NCI-H128 (cell line): ENCODE data around the gene PRF1.
"Not testable (repeated sequence)": the region's sequence is repeated elsewhere in the genome, so short reads cannot be mapped to it uniquely, and the experiment has no call there.

Source experiments
- DNase-seq: peaks from one replicate; lab custom pipeline; 2025; ENCODE audit not compliant: unreplicated experiment; lab: John Stamatoyannopoulos, UW

Gene PRF1

DNA sequence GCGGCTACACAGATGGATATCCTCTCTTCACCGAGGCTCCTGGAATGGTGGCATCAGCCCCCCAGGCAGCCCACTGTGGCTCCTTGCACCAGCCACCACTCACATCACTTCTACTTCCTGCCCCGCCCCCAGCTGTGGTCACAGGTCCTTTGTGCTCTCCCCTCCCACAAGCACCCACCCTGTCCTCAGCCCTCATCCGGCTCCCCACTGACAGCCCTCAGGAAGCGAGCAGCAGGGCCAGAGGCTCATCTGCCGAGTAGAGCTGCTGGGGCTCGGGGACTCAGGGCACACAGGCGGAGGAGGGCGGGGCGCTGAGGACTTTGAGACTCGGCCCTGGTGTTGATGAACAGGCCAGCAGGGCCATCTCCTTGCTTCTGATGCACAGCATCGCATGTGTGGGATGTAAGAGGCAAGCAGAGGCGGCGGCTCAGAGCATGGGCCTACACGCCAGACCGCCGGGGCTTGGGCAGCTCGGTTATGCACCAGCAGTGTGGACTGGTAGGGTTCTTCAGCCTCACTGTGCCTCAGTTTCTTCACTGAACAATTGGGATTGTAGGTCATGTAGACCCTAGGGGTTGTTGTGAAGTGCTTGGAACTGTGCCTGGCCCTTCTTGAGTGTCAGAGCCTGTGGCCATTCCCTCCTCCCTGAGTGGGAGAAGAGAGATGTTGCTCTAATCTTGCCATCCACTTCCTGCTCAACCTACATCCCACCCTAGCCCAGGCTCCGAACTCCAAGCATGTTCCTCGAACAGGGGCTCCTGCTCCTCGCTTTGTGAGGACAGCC is at the start of gene PRF1:
PRF1 (minus strand) TSS at position 77 of the 784 bp plus-strand sequence. CDS start 1,839 bp downstream, outside the sequence.
- no peak for DNase-seq

DNA sequence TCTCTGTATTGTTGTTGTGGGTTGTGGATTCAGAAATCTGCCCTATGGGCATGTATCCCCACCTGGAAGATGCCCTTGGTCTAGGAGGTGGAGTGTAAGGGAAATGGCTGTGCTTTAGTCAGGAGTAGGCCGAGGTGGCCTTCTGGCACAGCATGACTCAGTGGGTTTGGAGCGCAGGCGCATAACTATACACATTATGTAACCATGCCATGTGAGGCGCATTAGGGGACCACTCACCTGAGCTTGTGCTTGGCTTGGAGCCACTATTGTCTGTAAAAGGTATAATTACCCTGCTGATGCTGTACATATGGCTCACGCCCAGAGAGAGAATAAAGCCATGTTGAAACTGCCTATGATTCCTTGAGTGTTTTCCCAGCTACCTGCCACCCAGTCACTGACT is 49.1 kb upstream of the PRF1 start:
- DNase-seq, result no peak

DNA sequence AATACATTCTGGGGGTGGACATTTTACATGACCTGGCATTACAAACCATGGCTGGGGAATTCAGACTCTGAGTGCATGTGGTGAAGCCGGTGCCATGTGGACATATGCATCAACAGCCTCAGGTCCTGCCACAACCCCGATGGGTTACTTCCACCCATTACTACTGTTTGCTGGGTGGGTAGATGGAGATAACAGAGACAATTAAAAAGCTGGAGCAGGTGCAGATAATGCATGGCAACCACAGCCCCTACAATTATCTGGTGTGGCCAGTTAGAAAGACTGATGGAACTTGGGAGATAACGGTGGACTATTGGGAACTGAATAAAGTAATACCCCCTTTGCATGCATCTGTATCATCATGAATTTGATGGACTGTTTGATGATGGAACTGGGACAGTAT is 48.2 kb upstream of the PRF1 start:
- DNase-seq, result no peak

DNA sequence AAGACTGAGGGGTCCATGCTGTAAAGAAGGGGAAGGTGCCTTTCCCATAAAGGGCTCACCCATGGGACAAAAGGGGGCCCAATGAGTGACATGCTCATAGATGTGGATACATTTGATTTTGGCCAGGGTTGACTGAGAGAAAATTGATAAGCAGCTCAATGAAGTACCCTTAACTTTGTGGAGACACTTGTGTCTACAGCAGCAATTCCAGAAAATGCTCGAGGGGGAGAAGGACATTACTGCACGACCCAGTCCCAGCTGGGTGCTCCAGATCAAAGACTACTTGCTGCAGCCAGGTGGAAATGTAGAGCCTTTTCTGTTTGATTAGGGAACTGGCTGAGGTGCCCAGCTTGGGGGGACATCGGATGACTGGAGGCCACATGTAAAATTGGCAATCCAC is 47.6 kb upstream of the PRF1 start:
- DNase-seq, result no peak

DNA sequence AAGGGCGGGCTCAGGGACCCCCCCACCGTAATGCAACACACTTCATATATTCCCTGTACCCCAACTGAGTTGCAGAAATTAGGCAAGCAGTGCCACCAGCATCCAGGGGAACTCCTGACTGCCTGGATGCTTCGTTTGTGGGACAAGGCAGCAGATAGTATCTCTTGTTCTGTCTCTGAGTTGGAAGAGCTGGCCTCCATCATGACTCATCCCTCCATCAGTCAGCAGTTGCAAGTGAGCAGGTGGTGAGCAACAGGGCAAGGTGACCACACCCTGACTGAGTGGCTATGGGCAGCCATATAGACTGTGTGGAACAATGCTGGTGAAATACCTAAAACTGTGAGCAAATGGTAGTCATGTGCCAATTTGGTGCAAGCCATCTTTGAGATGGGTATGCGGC is 47.0 kb upstream of the PRF1 start:
- DNase-seq, result no peak

DNA sequence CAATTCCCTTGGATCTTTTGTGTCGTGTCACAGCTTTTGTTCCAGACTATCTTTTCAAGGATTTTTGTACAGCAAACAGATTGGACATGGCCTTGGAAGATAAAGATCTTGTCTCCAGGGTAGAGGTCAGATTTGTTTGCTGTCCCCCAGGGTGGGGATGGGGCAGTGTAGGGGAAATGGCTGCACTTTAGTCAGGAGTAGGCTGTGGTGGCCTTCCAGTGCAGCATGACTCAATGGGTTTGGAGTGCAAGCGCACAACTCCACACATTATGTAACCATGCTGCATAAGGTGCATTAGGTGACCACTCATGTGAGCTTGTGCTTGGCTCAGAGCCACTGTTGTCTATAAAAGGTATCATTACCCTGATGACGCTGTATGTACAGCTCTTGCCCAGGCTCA is 45.9 kb upstream of the PRF1 start:
- DNase-seq, result no peak

DNA sequence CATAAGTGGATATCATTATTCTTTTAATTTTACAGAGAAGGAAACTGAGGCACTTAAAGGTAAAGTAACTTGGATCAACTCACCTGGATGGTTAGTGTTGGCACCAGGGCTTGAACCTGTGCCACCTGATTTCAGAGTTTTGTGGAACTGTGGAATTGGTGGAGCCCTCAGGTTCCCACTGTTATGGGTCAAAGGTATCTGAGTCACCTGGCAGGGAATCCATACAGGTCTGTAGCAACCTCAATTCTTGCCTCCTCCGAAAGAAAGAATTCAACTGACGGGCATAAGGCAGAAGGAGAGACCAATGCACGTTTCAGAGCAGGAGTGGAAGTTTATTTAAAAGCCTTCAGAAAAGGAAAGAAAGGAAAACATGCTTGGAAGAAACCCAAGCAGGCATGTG is 44.5 kb upstream of the PRF1 start:
- no peak for DNase-seq

DNA sequence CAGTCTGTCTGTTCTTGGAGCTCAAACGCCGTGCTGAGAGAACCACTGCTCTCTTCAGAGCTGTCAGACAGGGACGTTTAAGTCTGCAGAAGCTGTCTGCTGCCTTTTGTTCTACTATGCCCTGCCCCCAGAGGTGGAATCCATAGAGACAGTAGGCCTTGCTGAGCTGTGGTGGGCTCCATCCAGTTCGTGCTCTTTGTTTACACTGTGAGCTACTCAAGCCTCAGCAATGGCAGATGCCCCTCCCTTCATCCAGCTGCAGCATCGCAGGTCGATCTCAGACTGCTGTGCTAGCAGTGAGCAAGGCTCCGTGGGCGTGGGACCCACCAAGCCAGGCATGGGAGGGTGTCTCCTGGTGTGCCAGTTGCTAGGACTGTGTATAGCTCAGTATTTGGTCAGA is 42.4 kb upstream of the PRF1 start:
- not testable (repeated sequence) for DNase-seq

DNA sequence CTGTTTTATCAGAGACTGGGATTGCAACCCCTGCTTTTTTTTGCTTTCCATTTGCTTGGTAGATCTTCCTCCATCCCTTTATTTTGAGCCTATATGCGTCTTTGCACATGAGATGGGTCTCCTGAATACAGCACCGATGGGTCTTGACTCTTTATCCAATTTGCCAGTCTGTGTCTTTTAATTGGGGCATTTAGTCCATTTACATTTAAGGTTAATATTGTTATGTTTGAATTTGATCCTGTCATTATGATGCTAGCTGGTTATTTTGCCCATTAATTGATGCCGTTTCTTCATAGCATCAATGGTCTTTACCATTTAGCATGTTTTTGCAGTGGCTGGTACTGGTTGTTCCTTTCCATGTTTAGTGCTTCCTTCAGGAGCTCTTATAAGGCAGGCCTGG is 40.7 kb upstream of the PRF1 start:
- not testable (repeated sequence) for DNase-seq

DNA sequence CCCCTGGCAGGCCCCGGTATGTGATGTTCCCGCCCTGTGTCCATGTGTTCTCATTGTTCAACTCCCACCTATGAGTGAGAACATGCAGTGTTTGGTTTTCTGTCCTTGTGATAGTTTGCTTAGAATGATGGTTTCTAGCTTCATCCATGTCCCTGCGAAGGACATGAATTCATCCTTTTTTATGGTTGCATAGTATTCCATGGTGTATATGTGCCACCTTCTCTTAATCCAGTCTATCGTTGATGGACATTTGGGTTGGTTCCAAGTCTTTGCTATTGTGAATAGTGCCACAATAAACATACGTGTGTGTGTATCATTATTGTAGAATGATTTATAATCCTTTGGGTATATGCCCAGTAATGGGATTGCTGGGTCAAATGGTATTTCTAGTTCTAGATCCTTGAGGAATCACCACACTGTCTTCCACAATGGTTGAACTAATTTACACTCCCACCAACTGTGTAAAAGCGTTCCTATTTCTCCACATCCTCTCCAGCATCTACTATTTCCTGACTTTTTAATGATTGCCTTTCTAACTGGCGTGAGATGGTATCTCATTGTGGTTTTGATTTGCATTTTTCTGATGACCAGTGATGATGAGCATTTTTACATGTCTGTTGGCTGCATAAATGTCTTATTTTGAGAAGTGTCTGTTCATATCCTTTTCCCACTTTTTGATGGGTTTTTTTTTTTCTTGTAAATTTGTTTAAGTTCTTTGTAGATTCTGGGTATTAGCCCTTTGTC is 37.3 kb upstream of the PRF1 start:
- DNase-seq, result not testable (repeated sequence)

DNA sequence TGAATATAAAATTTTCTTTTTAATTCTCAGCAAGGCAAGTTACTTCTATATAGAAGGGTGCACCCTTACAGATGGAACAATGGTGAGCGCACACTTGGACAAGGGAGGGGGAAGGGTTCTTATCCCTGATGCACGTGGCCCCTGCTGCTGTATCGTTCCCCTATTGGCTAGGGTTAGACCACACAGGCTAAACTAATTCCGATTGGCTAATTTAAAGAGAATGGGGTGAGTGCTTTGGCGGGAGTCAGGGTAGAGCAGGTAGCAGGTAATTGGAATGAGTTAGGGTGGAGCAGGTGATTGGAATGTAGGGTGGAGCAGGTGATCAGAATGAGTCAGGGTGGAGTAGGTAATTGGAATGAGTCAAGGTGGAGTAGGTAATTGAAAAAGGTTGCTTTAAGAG is 32.0 kb upstream of the PRF1 start:
- not testable (repeated sequence) for DNase-seq

DNA sequence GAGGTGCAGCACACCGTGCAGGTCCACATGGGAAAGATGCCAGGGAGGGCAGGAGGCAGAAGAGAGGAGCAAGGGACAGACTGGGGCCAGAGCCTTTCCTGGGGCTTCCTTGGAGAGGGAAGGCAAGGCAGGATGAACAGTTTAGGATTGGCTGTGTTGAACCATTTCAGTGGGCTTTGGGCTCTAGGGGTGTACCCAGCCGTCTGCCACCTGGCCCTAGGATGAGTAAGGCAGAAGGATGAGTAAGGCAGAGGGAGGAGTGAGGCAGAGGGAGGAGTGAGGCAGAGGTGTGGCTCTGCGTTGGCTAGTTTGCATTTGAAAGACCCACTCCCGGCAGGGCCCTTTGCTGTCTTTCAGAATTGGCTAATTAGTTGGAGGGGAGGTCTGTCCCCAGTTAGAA is 31.5 kb upstream of the PRF1 start:
- DNase-seq, result no peak

DNA sequence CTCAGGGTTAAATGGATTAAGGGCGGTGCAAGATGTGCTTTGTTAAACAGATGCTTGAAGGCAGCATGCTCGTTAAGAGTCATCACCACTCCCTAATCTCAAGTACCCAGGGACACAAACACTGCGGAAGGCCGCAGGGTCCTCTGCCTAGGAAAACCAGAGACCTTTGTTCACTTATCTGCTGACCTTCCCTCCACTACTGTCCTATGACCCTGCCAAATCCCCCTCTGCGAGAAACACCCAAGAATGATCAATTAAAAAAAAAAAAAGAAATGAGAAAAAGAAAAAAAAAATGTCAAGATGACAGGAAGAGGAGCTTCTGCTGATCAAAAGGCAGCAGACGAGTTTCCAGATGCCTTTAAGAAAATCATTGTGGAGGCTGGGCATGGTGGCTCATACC is 29.2 kb upstream of the PRF1 start:
- DNase-seq, result not testable (repeated sequence)

DNA sequence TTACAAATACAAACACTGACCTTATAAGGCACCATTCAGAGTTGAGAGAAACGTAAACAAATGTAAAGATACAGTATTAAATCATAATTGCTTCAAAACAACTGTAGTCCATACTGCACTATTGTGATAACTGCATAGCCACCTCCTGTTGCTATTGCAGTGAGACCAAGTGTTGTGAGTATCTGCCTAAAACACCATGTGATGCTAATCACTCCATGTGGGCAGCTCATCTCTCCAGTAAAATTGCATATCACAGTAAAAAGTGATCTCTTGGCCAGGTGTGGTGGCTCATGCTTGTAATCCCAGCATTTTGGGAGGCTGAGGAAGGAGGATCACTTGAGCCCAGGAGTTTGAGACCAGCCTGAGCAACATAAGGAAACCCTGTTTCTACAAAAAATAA is 26.8 kb upstream of the PRF1 start:
- no peak for DNase-seq

DNA sequence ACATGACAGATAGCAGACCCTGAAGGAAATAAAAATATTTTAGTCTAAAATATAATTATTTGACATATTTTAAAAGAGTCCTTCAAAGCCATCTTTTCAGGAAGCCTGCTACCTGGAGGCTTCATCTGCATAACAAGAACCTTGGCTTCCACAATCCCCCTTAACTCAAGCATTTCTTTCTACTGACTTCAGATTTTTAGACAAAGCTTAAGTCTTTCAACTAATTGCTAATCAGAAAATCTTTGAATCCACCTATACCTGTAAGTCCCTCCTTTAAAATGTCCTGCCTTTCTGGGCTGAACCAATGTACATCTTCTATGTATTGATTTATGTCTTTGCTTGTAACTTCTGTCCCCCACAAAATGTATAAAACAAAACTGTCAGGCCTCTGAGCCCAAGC is 23.5 kb upstream of the PRF1 start:
- DNase-seq, result no peak

DNA sequence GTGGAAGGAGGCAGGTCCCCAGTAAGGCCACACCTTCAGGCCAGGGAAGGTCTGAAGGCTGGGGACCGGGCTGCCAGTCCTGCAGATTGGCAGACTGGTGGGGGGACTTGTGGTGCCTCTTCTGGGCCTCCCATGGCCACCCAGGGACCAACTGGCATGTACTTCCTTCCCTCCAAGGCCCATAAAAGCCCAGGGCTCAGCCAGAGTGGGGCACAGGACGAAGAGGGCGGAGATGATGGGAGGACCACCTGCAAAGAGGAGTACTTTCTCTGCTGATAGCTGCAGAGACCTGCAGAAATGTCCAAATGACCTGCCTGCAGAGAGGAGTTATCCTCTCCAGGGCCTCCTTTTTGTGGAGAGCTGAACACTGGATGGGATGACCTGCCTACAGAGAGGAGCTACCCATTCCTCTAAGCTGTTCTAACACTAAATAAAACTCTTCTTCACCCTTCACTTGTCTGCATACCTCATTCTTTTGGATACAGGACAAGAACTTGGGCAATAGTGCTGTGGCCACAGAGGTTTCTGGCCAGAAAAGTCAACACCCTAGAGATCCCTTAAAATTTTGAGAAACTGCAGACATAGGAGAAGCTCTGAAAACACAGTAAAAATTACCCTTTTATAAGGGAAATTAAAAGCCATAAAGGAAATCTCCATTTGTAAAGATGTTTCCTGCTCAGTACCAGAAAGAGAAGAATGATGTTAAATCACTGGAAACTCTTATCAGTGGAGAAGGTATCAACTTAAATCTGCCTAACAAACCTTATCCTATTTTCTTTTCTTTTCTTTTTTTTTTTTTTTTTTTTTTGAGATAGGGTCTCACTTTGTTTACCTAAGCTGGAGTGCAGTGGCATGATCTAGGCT is 20.7 kb upstream of the PRF1 start:
- no peak for DNase-seq

DNA sequence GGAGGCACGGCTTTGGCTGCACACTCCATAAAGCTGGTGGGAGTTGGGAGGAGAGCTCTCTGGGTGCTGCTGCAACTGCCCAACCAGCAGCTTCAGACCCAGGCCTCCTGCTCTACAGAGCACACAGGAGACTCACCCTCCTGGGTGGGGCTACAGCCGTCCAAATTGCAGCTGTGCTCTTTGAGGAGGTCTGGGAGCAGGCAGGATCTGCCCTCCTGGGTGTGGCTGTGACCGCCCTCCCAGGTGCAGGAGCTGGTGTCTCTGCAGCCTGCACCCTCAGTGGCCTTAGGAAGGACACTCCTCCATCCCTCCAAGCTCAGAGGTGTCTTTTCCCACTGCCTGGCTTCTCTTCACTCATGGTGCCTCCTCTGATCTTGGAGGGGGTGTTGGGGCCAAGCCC is 20.0 kb upstream of the PRF1 start:
- no peak for DNase-seq

DNA sequence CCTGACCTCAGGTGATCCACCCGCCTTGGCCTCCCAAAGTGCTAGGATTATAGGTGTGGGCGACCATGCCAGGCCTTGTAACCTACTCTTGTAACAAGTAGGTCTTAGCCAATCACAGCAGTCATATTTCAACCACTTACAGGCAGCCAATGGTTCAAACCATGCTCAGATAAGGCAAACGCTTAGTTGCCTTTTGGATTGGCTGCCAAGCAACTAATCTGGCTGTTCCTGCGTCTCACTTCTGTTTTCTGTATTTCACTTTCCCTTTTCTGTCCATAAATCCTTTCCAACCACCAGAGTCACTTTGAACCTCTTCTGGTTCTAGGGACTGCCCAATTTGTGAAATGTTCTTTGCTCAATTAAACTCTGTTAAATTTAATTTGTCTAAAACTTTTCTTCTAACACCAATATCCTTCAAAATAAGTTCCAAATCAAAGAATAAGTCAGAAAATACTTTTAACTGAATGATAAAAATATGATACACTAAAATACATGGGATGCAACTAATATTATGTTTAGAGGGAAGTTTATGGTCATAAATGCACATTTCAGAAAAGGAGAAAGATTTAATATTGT is 19.1 kb upstream of the PRF1 start:
- DNase-seq, result no peak

DNA sequence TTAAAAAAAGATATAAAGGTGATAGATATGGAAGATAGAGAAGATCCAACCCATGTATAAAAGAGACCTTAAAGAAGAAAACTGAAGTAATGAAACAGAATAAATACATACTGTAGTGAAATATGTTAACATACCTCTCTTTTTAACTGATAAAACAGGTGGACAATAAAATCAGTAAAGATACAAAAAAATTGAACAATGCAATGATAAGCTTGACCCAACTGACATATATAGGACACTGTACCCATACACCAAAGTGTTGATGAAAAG is 17.4 kb upstream of the PRF1 start:
- DNase-seq, result no peak

DNA sequence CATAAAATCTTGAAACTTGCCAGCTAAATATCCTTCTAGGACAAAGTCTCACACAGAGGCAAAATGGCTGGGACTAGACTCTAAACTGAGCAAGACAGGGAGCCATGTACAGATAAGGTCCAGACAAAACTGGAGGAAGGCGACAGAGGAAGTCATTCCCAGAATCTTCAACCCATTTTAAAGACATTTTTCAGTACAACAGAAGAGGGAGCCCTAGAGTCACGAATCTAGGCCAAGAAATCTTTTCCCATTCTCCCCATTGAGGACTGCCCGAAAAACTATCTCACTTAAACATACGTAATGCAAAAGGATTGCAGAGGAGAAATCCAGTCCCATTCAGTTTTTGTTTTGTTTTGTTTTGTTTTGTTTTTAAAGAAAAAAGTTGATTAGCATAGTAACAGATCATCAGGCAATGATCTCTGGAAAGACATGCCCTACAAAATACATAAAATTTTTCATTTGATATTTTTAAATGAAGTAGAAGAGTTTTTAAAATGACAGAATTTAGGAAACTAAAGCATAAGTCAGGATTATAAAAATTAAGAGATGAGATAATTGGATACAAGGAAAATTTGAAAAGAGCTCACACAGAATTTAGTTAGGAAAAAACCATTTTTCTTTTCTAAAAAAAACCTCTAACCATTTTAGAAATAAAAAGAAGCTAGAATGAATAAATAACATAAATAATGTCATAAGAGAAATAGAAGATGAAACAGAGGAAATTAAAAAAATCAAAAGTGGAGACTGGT is 16.9 kb upstream of the PRF1 start:
- no peak for DNase-seq

DNA sequence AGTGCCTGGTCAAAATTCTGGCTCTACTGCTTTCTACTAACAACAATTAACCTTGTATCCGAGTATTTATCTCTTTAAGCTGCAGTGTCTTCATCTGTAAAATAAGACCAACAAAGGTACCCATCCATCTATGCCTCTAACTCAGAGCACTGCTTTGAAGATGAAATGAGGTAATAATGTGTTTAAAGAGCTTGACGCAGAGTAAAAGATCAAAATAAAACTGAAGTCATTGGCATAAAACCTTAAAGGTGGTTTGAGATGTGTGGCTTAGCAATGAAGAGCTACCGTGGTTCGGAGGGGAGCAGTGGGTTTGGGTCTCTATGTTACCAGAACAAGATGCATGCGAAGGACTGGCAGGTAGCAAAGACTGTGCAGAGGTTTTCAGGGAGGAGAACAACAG is 16.1 kb upstream of the PRF1 start:
- no peak for DNase-seq
